Measurements from ENCODE around the gene HES5. TPM values are rescaled to one million over a fixed set of nuclear protein-coding genes. Genes with fewer than 3 reads are reported as not detected.

Gene HES5
- total and polyA plus RNA-seq, 2 donors (not counting 3 experiments of a cell fraction or from before 2014, with no cell fraction given), result 0.07 TPM; not detected in 1

DNA sequence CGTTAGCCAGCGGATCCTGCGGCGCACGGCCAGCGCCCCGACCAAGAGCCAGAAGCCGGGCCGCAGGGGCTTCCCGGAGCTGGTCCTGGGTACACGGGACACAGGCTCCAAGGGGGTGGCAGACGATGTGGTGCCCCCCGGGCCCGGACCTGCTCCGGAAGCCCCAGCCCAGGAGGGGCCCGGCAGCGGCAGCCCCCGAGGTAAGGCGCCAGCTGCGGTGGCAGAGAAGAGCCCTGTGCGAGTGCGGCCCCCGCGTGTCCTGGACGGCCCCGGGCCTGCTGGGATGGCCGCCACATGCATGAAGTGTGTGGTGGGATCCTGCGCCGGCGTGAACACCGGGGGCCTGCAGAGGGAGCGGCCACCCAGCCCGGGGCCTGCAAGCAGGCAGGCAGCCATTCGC lies 27.9 kb downstream of the HES5 start:
- DNase-seq (ENCODE audit: low read depth, low spot score), result no peak
- TF ChIP-seq EZH2 (IDR thresholded peaks at IDR 0.05; ENCODE audit: borderline replicate concordance, low read depth, low read length, severe bottlenecking) (no peak), POLR2A (IDR thresholded peaks at IDR 0.05; ENCODE audit: low read depth, low read length) (no peak), POLR2AphosphoS5 (IDR thresholded peaks at IDR 0.05; ENCODE audit: insufficient read depth, low read depth, low read length) (no peak), GATA2 (IDR thresholded peaks at IDR 0.05; ENCODE audit: insufficient read depth, insufficient read length, low read depth, low read length) (no peak), JUN (IDR thresholded peaks at IDR 0.05; ENCODE audit: borderline replicate concordance, insufficient read depth, insufficient read length, low read depth) (no peak), MYC (IDR thresholded peaks at IDR 0.05; ENCODE audit: low read depth, low read length) (no peak), FOS (IDR thresholded peaks at IDR 0.05; ENCODE audit: borderline replicate concordance, insufficient read depth, low read length) (no peak)
- TF ChIP-seq, protein P1, sequence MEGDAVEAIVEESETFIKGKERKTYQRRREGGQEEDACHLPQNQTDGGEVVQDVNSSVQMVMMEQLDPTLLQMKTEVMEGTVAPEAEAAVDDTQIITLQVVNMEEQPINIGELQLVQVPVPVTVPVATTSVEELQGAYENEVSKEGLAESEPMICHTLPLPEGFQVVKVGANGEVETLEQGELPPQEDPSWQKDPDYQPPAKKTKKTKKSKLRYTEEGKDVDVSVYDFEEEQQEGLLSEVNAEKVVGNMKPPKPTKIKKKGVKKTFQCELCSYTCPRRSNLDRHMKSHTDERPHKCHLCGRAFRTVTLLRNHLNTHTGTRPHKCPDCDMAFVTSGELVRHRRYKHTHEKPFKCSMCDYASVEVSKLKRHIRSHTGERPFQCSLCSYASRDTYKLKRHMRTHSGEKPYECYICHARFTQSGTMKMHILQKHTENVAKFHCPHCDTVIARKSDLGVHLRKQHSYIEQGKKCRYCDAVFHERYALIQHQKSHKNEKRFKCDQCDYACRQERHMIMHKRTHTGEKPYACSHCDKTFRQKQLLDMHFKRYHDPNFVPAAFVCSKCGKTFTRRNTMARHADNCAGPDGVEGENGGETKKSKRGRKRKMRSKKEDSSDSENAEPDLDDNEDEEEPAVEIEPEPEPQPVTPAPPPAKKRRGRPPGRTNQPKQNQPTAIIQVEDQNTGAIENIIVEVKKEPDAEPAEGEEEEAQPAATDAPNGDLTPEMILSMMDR (IDR thresholded peaks at IDR 0.05; ENCODE audit: extremely low read depth in 1 of 2, insufficient read depth in 1 of 2, low read depth in 1 of 2, low read length in 2 of 2), result no peak
- TF ChIP-seq, protein P2, sequence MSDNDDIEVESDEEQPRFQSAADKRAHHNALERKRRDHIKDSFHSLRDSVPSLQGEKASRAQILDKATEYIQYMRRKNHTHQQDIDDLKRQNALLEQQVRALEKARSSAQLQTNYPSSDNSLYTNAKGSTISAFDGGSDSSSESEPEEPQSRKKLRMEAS (IDR thresholded peaks at IDR 0.05; ENCODE audit: insufficient read depth, insufficient read length), result no peak
- no TSS peak for BruUV-seq (replicated peaks)
- Histone ChIP-seq H3K4me2 (ENCODE audit: insufficient read depth, low read length) (no peak overlapping the region), H3K4me1 (ENCODE audit: control insufficient read depth, extremely low read depth, insufficient read depth, low read length) (no peaks in the 10 kb centered on the region), H3K9ac (replicated peaks; ENCODE audit: extremely low read depth, insufficient read depth, low read length) (no peak overlapping the region), H3K27me3 (ENCODE audit: control insufficient read depth in 2 of 2, insufficient read depth in 2 of 2, low read length in 2 of 2) (no peaks in the 10 kb centered on the region), H3K79me2 (ENCODE audit: control insufficient read depth, insufficient read depth, low read length) (no peaks in the 10 kb centered on the region), H4K20me1 (replicated peaks; ENCODE audit: control insufficient read depth, extremely low read depth, insufficient read depth, low read length) (no peaks in the 10 kb centered on the region), H3K4me3 (replicated peaks in 1 of 3; ENCODE audit: insufficient read depth in 1 of 3, low read depth in 1 of 3, low read length in 3 of 3) (no peak overlapping the region), H3K36me3 (ENCODE audit: control insufficient read depth in 2 of 2, extremely low read depth in 1 of 2, insufficient read depth in 2 of 2, low read length in 2 of 2) (no peaks in the 10 kb centered on the region), H3K9me3 (replicated peaks; ENCODE audit: control insufficient read depth, insufficient read depth, low read length) (no peaks in the 10 kb centered on the region), H3K9me1 (replicated peaks; ENCODE audit: control insufficient read depth, extremely low read depth, insufficient read depth, low read length) (no peaks in the 10 kb centered on the region), H3K27ac (ENCODE audit: insufficient read depth, low read depth, low read length) (no peak overlapping the region), H2AFZ (ENCODE audit: low read depth, low read length) (no peak overlapping the region)
- dilution Hi-C loops (cut with MboI; ENCODE audit: extremely low pct_ligation_motif_present, low sequenced_read_pairs), result no loop called here
- intact Hi-C loops (cut with micrococcal nuclease), result no loop called here
- CTCF ChIA-PET, result no interaction called here
- POLR2A ChIA-PET, result no interaction called here
- FAIRE-seq, result no peak

Data from endothelial cell of umbilical vein (primary cell).